ENCODE results near the gene CCDC171.
"Not testable (repeated sequence)": the region's sequence is repeated elsewhere in the genome, so short reads cannot be mapped to it uniquely, and the experiment has no call there.

Gene CCDC171

DNA sequence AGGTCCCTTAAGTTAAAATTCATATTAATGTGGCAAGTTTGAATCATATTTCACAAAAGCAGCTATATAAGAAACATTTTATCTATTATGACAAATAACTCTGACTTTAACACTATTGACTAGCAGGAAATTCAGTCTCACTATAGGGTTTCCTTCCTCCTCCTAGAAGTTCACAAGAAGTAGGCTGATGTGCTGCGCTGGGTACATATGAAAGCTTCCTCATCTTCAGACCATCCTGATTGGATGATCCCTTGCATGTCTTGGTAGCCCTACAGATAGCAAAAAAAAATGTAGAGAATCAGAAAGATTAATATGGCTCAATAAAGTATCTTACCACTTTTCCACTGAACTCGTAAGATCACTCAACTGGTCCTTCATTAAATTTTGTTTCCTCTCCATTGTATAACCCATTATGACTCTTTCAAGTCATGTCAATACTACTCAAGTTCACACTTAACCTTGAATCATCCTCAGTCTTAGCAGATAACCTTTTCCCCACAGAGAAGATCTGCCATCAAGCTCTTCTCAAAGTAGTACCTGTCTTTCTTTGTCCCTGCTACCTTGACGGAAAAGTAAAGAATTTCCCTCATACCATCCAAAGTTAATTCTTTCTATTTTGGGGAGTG is 30.6 kb upstream of the CCDC171 start:
- H3K36me3 ChIP-seq (ENCODE audit: control insufficient read depth in 5 of 5, insufficient read depth in 5 of 5, low read length in 5 of 5): no peaks in the 10 kb centered on the region
- no peaks in the 10 kb centered on the region for H3K4me1 ChIP-seq (ENCODE audit: control insufficient read depth in 5 of 5, insufficient read depth in 5 of 5, low read length in 5 of 5)
- H3K9ac ChIP-seq (ENCODE audit: low read length in 5 of 5): no peak overlapping the region
- H3K4me3 ChIP-seq (ENCODE audit: low read depth in 1 of 5, low read length in 5 of 5): no peak overlapping the region
- H3K27me3 ChIP-seq (ENCODE audit: control insufficient read depth in 5 of 5, insufficient read depth in 4 of 5, low read length in 5 of 5): no peaks in the 10 kb centered on the region
- H3K9me3 ChIP-seq (ENCODE audit: control insufficient read depth in 5 of 5, low read length in 5 of 5): no peaks in the 10 kb centered on the region
- H3K27ac ChIP-seq (ENCODE audit: low read depth, low read length): no peak overlapping the region

DNA sequence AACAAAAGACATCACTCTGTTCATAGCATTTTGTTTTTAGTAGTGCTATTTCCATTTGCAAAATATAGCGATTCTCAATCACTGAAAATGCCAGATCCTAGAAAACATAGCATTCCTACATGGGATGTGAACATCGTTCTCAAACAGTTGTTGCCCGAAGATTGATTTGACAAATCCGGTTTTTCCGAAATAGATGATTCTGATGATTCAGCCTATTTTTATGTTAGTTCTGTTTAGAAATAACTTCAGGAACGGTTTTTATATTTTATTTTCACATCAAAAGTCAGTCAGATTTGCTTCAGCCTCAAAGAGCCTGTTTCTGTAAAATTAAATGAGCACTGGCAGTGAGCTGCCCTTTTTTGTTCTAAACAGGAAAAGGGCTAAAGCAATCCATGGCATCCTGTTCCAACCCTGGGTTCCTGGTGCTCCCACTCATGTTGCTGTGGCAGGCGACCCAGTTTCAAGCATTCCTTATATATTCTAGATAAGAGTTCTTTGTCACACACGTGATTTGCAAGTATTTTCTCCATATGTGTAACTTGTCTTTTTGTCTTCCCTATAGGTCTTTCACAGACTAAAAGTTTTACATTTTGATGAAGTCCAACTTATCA is 27.9 kb upstream of the CCDC171 start:
- Histone ChIP-seq H3K9me3 (ENCODE audit: control insufficient read depth in 5 of 5, low read length in 5 of 5) (no peaks in the 10 kb centered on the region), H3K4me3 (ENCODE audit: low read depth in 1 of 5, low read length in 5 of 5) (no peak overlapping the region), H3K36me3 (ENCODE audit: control insufficient read depth in 5 of 5, insufficient read depth in 5 of 5, low read length in 5 of 5) (no peaks in the 10 kb centered on the region), H3K4me1 (ENCODE audit: control insufficient read depth in 5 of 5, insufficient read depth in 5 of 5, low read length in 5 of 5) (no peaks in the 10 kb centered on the region), H3K27me3 (ENCODE audit: control insufficient read depth in 5 of 5, insufficient read depth in 4 of 5, low read length in 5 of 5) (no peaks in the 10 kb centered on the region), H3K27ac (ENCODE audit: low read depth, low read length) (no peak overlapping the region), H3K9ac (ENCODE audit: low read length in 5 of 5) (no peak overlapping the region)

GRCh38 chr9:15525958-15526357 is 26.9 kb upstream of the CCDC171 start:
- Histone ChIP-seq H3K27ac (ENCODE audit: low read depth, low read length) (no peak overlapping the region), H3K9ac (ENCODE audit: low read length in 5 of 5) (no peak overlapping the region), H3K36me3 (ENCODE audit: control insufficient read depth in 5 of 5, insufficient read depth in 5 of 5, low read length in 5 of 5) (no peaks in the 10 kb centered on the region), H3K9me3 (ENCODE audit: control insufficient read depth in 5 of 5, low read length in 5 of 5) (no peaks in the 10 kb centered on the region), H3K27me3 (ENCODE audit: control insufficient read depth in 5 of 5, insufficient read depth in 4 of 5, low read length in 5 of 5) (no peaks in the 10 kb centered on the region), H3K4me1 (ENCODE audit: control insufficient read depth in 5 of 5, insufficient read depth in 5 of 5, low read length in 5 of 5) (no peaks in the 10 kb centered on the region), H3K4me3 (ENCODE audit: low read depth in 1 of 5, low read length in 5 of 5) (no peak overlapping the region)

DNA sequence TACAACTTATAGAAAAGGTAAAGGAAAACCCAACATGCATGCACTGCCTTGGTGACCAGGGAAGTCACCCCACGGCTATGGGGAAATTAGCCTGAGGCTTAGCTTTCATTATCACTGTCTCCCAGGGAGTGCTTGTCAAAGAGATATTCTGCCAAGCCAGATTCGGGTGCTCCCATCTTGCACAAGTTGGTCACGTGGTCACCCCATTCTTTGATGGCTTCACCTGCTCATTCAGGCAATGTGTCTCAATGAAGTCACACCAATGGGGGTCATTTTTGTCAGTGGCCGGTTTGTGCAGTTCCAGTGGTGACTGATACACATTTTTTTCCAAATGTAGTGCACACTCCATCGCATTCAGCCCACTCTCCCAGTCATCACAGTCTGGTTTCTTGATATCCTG is 25.8 kb upstream of the CCDC171 start:
- H3K27me3 ChIP-seq (ENCODE audit: control insufficient read depth in 5 of 5, insufficient read depth in 4 of 5, low read length in 5 of 5); H3K4me3 ChIP-seq (ENCODE audit: low read depth in 1 of 5, low read length in 5 of 5); H3K36me3 ChIP-seq (ENCODE audit: control insufficient read depth in 5 of 5, insufficient read depth in 5 of 5, low read length in 5 of 5); H3K27ac ChIP-seq (ENCODE audit: low read depth, low read length); H3K9ac ChIP-seq (ENCODE audit: low read length in 5 of 5); H3K9me3 ChIP-seq (ENCODE audit: control insufficient read depth in 5 of 5, low read length in 5 of 5); H3K4me1 ChIP-seq (ENCODE audit: control insufficient read depth in 5 of 5, insufficient read depth in 5 of 5, low read length in 5 of 5): not testable (repeated sequence)

GRCh38 chr9:15529566-15530324 is 23.1 kb upstream of the CCDC171 start:
- no peak overlapping the region for H3K27ac ChIP-seq (ENCODE audit: low read depth, low read length)
- H3K4me1 ChIP-seq (ENCODE audit: control insufficient read depth in 5 of 5, insufficient read depth in 5 of 5, low read length in 5 of 5): no peaks in the 10 kb centered on the region
- H3K9me3 ChIP-seq (ENCODE audit: control insufficient read depth in 5 of 5, low read length in 5 of 5): no peaks in the 10 kb centered on the region
- H3K4me3 ChIP-seq (ENCODE audit: low read depth in 1 of 5, low read length in 5 of 5): no peak overlapping the region
- no peaks in the 10 kb centered on the region for H3K36me3 ChIP-seq (ENCODE audit: control insufficient read depth in 5 of 5, insufficient read depth in 5 of 5, low read length in 5 of 5)
- no peak overlapping the region for H3K9ac ChIP-seq (ENCODE audit: low read length in 5 of 5)
- no peaks in the 10 kb centered on the region for H3K27me3 ChIP-seq (ENCODE audit: control insufficient read depth in 5 of 5, insufficient read depth in 4 of 5, low read length in 5 of 5)

DNA sequence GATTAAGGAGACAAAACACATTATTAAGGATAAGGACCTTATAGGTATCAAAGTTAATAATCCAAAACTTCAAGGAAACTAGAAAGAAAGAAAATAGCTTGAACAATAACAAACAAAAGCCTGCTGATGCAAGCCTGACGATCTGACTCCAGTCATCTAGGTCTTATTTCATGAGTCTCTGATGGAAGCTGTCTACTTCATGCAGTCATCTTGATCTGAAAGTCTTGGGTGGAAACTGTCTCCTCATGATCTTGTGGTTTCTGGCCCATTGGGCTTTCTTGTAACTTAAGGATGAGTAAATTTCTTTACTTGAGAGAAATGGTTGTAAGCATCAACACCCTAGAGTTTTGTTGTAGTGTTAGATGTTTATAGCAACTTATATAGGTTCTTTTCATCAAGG is 21.5 kb upstream of the CCDC171 start:
- Histone ChIP-seq H3K36me3 (ENCODE audit: control insufficient read depth in 5 of 5, insufficient read depth in 5 of 5, low read length in 5 of 5) (no peaks in the 10 kb centered on the region), H3K9ac (ENCODE audit: low read length in 5 of 5) (no peak overlapping the region), H3K4me1 (ENCODE audit: control insufficient read depth in 5 of 5, insufficient read depth in 5 of 5, low read length in 5 of 5) (no peaks in the 10 kb centered on the region), H3K4me3 (ENCODE audit: low read depth in 1 of 5, low read length in 5 of 5) (no peak overlapping the region), H3K27me3 (ENCODE audit: control insufficient read depth in 5 of 5, insufficient read depth in 4 of 5, low read length in 5 of 5) (no peaks in the 10 kb centered on the region), H3K27ac (ENCODE audit: low read depth, low read length) (no peak overlapping the region), H3K9me3 (ENCODE audit: control insufficient read depth in 5 of 5, low read length in 5 of 5) (no peaks in the 10 kb centered on the region)

DNA sequence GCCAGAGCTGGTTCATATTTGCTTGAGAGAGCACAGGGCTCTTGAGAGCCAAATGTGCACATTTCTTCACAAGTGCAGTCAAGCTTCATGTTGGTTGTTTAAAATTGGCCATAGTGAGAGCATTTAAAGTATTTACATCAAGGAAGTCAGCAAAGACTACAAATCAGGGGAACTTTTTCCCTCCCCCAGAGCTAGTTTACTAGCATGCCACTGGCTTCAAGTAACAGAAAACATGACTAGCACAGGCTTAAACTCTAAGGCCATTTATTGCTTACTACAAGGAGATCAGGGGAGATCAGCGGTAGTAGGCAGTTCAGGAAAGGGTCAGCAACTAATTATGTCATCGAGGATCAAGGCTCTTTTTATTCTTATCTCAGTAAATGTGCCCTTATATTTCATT is 11.0 kb upstream of the CCDC171 start:
- Histone ChIP-seq H3K27me3 (ENCODE audit: control insufficient read depth in 5 of 5, insufficient read depth in 4 of 5, low read length in 5 of 5) (no peaks in the 10 kb centered on the region), H3K9ac (ENCODE audit: low read length in 5 of 5) (no peak overlapping the region), H3K36me3 (ENCODE audit: control insufficient read depth in 5 of 5, insufficient read depth in 5 of 5, low read length in 5 of 5) (no peaks in the 10 kb centered on the region), H3K9me3 (ENCODE audit: control insufficient read depth in 5 of 5, low read length in 5 of 5) (no peaks in the 10 kb centered on the region), H3K27ac (ENCODE audit: low read depth, low read length) (no peak overlapping the region), H3K4me1 (ENCODE audit: control insufficient read depth in 5 of 5, insufficient read depth in 5 of 5, low read length in 5 of 5) (no peaks in the 10 kb centered on the region), H3K4me3 (ENCODE audit: low read depth in 1 of 5, low read length in 5 of 5) (no peak overlapping the region)

GRCh38 chr9:15542624-15543023 is 10.2 kb upstream of the CCDC171 start:
- Histone ChIP-seq H3K9me3 (ENCODE audit: control insufficient read depth in 5 of 5, low read length in 5 of 5) (no peaks in the 10 kb centered on the region), H3K4me3 (ENCODE audit: low read depth in 1 of 5, low read length in 5 of 5) (no peak overlapping the region), H3K36me3 (ENCODE audit: control insufficient read depth in 5 of 5, insufficient read depth in 5 of 5, low read length in 5 of 5) (no peaks in the 10 kb centered on the region), H3K27ac (ENCODE audit: low read depth, low read length) (no peak overlapping the region), H3K27me3 (ENCODE audit: control insufficient read depth in 5 of 5, insufficient read depth in 4 of 5, low read length in 5 of 5) (no peaks in the 10 kb centered on the region), H3K4me1 (ENCODE audit: control insufficient read depth in 5 of 5, insufficient read depth in 5 of 5, low read length in 5 of 5) (no peaks in the 10 kb centered on the region), H3K9ac (ENCODE audit: low read length in 5 of 5) (no peak overlapping the region)

DNA sequence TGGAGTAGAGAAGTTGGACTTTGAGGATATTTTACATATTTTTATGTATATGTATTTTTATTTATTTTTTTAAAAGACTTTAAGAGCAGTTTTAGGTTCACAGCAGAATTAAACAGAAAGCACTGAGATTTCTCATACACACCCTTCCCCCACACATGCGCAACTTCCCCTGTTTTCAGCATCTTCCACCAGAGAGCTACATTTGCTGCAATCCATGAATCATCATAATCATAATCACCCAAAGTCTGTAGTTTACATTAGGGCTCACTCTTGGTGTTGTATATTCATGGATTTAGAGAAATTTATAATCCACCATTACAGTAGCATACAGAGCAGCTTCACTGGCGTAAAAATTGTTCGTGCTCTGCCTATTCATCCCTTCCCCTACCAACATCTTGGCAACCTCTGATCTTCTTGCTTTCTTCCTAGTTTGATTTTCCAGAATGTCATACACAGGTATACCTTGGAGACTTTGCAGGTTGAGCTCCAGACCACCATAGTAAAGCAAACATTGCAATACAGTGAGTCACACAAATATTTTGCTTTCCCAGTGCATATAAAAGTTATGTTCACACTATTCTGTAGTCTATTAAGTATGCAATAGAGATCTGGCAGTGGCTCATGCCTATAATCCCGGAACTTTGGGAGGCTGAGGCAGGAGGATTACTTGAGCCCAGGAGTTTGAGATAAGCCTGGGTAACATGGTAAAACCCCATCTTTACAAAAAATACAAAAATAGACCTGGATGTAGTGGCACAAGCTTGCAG is 9.6 kb upstream of the CCDC171 start:
- no peak overlapping the region for H3K4me3 ChIP-seq (ENCODE audit: low read depth in 1 of 5, low read length in 5 of 5)
- H3K27me3 ChIP-seq (ENCODE audit: control insufficient read depth in 5 of 5, insufficient read depth in 4 of 5, low read length in 5 of 5): no peaks in the 10 kb centered on the region
- no peaks in the 10 kb centered on the region for H3K9me3 ChIP-seq (ENCODE audit: control insufficient read depth in 5 of 5, low read length in 5 of 5)
- no peak overlapping the region for H3K27ac ChIP-seq (ENCODE audit: low read depth, low read length)
- H3K4me1 ChIP-seq (ENCODE audit: control insufficient read depth in 5 of 5, insufficient read depth in 5 of 5, low read length in 5 of 5): no peaks in the 10 kb centered on the region
- H3K36me3 ChIP-seq (ENCODE audit: control insufficient read depth in 5 of 5, insufficient read depth in 5 of 5, low read length in 5 of 5): no peaks in the 10 kb centered on the region
- no peak overlapping the region for H3K9ac ChIP-seq (ENCODE audit: low read length in 5 of 5)

- no peaks in the 10 kb centered on the region for H3K27me3 ChIP-seq (ENCODE audit: control insufficient read depth in 5 of 5, insufficient read depth in 4 of 5, low read length in 5 of 5)
- H3K9ac ChIP-seq (ENCODE audit: low read length in 5 of 5): no peak overlapping the region
- H3K36me3 ChIP-seq (ENCODE audit: control insufficient read depth in 5 of 5, insufficient read depth in 5 of 5, low read length in 5 of 5): no peaks in the 10 kb centered on the region
- H3K4me3 ChIP-seq (ENCODE audit: low read depth in 1 of 5, low read length in 5 of 5): no peak overlapping the region
- peaks cover 0 to 19% (median 17%) of the 10 kb centered on the region in 5 donors for H3K4me1 ChIP-seq (ENCODE audit: control insufficient read depth in 5 of 5, insufficient read depth in 5 of 5, low read length in 5 of 5)
- H3K27ac ChIP-seq (ENCODE audit: low read depth, low read length): no peak overlapping the region
- H3K9me3 ChIP-seq (ENCODE audit: control insufficient read depth in 5 of 5, low read length in 5 of 5): no peaks in the 10 kb centered on the region
These were observed 3.2 kb upstream of the CCDC171 start for GRCh38 chr9:15549611-15550010.

Data from subcutaneous abdominal adipose tissue (tissue), 5 donors.